Peyer's patch (tissue), 4 donors: ENCODE data around the gene HEXIM2. TPM values are rescaled to one million over a fixed set of nuclear protein-coding genes. Genes with fewer than 3 reads are reported as not detected.
A peak's percentile ranks its signal among the peaks of the same experiment; 100 is the strongest.

Experiments
- DNase-seq, 3 donors: peaks; one replicate each; pipeline ENCODE4 v3.0.0-alpha.2; 2017 to 2019
- H3K27ac ChIP-seq, 4 donors: fragments of 200-600 bp; sonication (generic); one replicate each; pipeline ENCODE4 v1.5.1; 2016 to 2019
- H3K27me3 ChIP-seq, 2 donors: fragments of 200-600 bp; sonication (generic); one replicate each; pipeline ENCODE4 v1.5.1; 2019
- H3K36me3 ChIP-seq, 3 donors: fragments of 200-600 bp; sonication (generic); one replicate each; pipeline ENCODE4 v1.5.1; 2016 to 2019
- H3K4me1 ChIP-seq, 4 donors: fragments of 200-600 bp; sonication (generic); one replicate each; pipeline ENCODE4 v1.5.1; 2016 to 2019
- H3K4me3 ChIP-seq, 4 donors: fragments of 200-600 bp; sonication (generic); 1 replicate in 3 of 4; 2 replicates in 1 of 4; pipeline ENCODE4 v1.5.1; 2016 to 2019; ENCODE audit warnings: mild to moderate bottlenecking in 1 of 4
- H3K9me3 ChIP-seq, 4 donors: fragments of 200-600 bp; sonication (generic); one replicate each; pipeline ENCODE4 v1.5.1; 2016 to 2019; ENCODE audit warnings: mild to moderate bottlenecking in 1 of 4
- CTCF ChIP-seq, 6 experiments: fragments of 450-650 bp in 4 of 6; fragments of 200-600 bp in 2 of 6; sonication (generic) in 1 of 6; IDR thresholded peaks; one replicate each; pipeline ENCODE4 v1.5.1; 2017 to 2019; ENCODE audit warnings: antibody characterized with exemption in 6 of 6, mild to moderate bottlenecking in 3 of 6, moderate library complexity in 1 of 6
- POLR2A ChIP-seq, 2 donors: fragments of 450-650 bp; IDR thresholded peaks; one replicate each; pipeline ENCODE4 v1.5.1; 2017; ENCODE audit warnings: antibody characterized with exemption in 2 of 2, mild to moderate bottlenecking in 2 of 2, moderate library complexity in 2 of 2
- total RNA-seq, 4 donors: library from RNA; depleted of rRNA; stranded (reverse); fragments of >200 nt; gene quantifications; one replicate each; pipeline ENCODE4 v1.1.0, GENCODE V29; 2016

Gene HEXIM2, protein sequence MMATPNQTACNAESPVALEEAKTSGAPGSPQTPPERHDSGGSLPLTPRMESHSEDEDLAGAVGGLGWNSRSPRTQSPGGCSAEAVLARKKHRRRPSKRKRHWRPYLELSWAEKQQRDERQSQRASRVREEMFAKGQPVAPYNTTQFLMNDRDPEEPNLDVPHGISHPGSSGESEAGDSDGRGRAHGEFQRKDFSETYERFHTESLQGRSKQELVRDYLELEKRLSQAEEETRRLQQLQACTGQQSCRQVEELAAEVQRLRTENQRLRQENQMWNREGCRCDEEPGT
- total RNA-seq = 10 to 100 TPM in 3 of 4 donors, 1 to 10 TPM in 1; 8.4 to 28.9 (median 11.2) TPM

DNA sequence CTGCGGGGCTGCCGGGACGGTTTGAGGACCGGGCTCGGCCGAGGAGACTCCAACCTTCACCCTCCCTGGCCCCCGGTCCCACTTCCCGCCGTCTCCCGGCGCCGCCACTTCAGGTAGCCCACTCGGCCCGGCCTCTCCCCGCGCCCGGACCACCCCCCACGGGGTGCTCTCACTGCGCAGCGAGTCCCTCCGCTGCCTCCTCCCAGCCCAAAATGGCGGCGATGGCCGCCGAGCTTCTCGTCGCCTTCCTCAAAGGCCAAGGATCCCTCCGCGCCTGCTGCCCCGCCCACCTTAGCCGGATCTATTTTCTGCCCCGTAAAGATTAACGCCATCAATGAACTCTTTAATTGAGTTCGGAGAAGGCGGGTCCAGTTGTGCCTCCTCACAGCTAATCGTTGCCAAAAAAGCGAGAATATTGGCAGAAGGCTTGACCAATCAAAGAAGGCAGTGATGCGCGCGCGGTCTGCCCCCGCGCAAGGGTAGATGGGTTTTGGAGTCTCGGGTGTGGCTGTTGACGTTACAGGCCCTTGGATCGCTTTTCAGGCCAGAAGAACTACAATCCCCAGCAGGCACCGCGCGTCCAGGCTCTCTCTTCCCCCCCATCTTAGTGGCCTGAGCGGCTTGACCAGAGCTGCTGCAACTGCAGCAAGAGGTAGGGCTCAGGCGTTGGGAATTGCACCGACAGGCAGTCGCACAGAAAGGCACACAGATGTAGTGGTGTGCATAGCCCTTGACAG lies at the start of gene HEXIM2:
TSS of gene HEXIM2 (plus strand) at position 588 of the 737 bp plus-strand sequence. CDS start 919 bp downstream, outside the sequence.
- H3K4me1 ChIP-seq = peaks cover 0 to 33% (median 12%) of the 10 kb centered on the region in 4 donors
- no peaks in the 10 kb centered on the region for H3K27me3 ChIP-seq
- H3K27ac ChIP-seq = peak within 1 kb of the TSS; percentile 97 to 100 (median 98)
- TF ChIP-seq POLR2A (IDR thresholded peaks at IDR 0.05) (peak; percentile 86 to 90), CTCF (IDR thresholded peaks at IDR 0.05) (no peak)
- no peaks in the 10 kb centered on the region for H3K9me3 ChIP-seq
- no peaks in the 10 kb centered on the region for H3K36me3 ChIP-seq
- DNase-seq = peak; percentile 97 to 99 (median 98)
- H3K4me3 ChIP-seq = peak within 1 kb of the TSS; percentile 66 to 97 (median 80)

- H3K4me1 ChIP-seq = peaks cover 0 to 4% (median 0%) of the 10 kb centered on the region in 4 donors
- no peak overlapping the region for H3K27ac ChIP-seq
- no peaks in the 10 kb centered on the region for H3K9me3 ChIP-seq
- TF ChIP-seq CTCF (IDR thresholded peaks at IDR 0.05) (no peak), POLR2A (IDR thresholded peaks at IDR 0.05) (no peak)
- peaks cover 0 to 20% (median 0%) of the 10 kb centered on the region in 3 donors for H3K36me3 ChIP-seq
- H3K27me3 ChIP-seq = no peaks in the 10 kb centered on the region
- DNase-seq = no peak
- H3K4me3 ChIP-seq = no peak overlapping the region
Observed at GRCh38 chr17:45112559-45113423, 48.9 kb upstream of the HEXIM2 start.

DNA sequence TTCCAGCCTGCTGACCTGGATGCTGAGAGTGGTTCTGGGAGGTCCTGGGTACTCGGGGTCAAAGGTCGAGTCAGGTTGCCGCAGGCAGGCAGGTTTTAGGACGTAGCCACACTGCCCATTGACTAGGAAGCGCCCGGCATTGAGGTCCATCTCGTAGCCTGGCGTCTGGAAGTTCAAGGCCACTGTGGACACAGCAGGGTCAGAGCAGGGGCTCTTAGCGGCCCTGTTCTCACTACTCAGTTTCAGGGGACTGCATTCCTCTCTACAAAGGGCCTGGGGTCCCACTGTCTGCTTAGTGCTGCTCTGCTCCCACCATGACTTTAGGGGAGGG lies 48.3 kb upstream of the HEXIM2 start:
- peaks cover 0 to 17% (median 0%) of the 10 kb centered on the region in 3 donors for H3K36me3 ChIP-seq
- no peak for TF ChIP-seq CTCF (IDR thresholded peaks at IDR 0.05)
- no peak for TF ChIP-seq POLR2A (IDR thresholded peaks at IDR 0.05)
- no peaks in the 10 kb centered on the region for H3K27me3 ChIP-seq
- H3K4me1 ChIP-seq = peaks cover 0 to 4% (median 0%) of the 10 kb centered on the region in 4 donors
- DNase-seq = no peak
- no peak overlapping the region for H3K27ac ChIP-seq
- H3K9me3 ChIP-seq = no peaks in the 10 kb centered on the region
- H3K4me3 ChIP-seq = no peak overlapping the region

DNA sequence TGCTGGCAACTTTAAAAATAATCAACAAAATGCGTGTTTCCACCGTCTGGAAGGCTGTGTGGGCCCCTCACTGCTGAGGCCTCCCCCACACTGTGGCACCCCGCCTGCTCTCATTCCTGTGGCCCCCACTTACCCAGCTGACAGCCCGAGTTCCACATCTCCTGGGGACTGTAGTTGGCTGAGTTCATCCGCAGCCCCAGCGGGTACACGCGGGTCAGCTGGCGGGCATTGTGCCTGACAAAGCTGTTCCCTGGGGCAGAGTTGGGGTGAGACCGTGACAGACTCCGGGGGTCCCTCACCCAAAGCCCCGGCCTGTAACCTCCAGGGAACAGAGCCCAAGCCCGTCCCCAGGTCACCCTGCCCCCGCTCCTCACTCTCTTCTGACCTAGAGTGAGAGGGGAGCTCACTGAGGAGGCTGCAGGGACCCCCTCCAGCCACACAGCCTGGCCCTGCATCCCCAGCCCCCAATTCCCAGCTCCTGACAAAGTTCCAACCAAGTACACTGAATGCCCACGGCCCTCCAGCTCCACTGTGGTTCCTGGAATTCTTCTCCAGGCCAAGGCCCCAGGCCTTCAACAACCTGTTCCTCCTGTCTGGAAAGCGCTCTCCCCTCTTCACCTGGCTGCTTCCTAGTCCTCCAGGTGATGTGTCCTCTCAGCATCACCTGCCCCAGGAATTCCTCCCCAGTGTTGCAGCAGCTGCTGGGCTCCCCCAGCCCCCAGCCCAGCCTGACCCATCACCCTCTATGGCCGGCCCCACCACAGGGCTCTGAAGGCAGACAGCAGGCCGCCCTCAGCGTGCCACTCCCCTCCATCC lies 47.4 kb upstream of the HEXIM2 start:
- peaks cover 0 to 8% (median 0%) of the 10 kb centered on the region in 3 donors for H3K36me3 ChIP-seq
- no peak for TF ChIP-seq CTCF (IDR thresholded peaks at IDR 0.05)
- no peak for TF ChIP-seq POLR2A (IDR thresholded peaks at IDR 0.05)
- DNase-seq = no peak
- H3K27me3 ChIP-seq = no peaks in the 10 kb centered on the region
- peaks cover 0 to 4% (median 0%) of the 10 kb centered on the region in 4 donors for H3K4me1 ChIP-seq
- no peaks in the 10 kb centered on the region for H3K9me3 ChIP-seq
- H3K27ac ChIP-seq = no peak overlapping the region
- no peak overlapping the region for H3K4me3 ChIP-seq
